Measurements from ENCODE around the gene NKAIN2. TPM values are rescaled to one million over a fixed set of nuclear protein-coding genes. Genes with fewer than 3 reads are reported as not detected.

NKAIN2 gene
- total and polyA plus RNA-seq, 8 donors, result 0.02 to 0.09 TPM; not detected in 6

- no peak for TF ChIP-seq CTCF (IDR thresholded peaks at IDR 0.05)
- Histone ChIP-seq H3K36me3 (no peaks in the 10 kb centered on the region), H3K9me3 (no peaks in the 10 kb centered on the region), H3K4me1 (no peaks in the 10 kb centered on the region), H3K27ac (no peak overlapping the region), H3K27me3 (no peaks in the 10 kb centered on the region), H3K4me3 (no peak overlapping the region)
- FAIRE-seq, result no peak
- no peak for ATAC-seq
- no peak for DNase-seq
- intact Hi-C loops (cut with DNase I), result no loop called here
- 43 to 55% methylated on average over 2 of the region's 2 CpGs for WGBS, 2 donors
These were observed 253.8 kb downstream of the NKAIN2 start for GRCh38 chr6:124057461-124057860.

GRCh38 chr6:124064317-124065113 lies 260.9 kb downstream of the NKAIN2 start:
- DNase-seq (no peak), FAIRE-seq (no peak), ATAC-seq (no peak)
- H3K4me1 ChIP-seq, result no peaks in the 10 kb centered on the region
- H3K27me3 ChIP-seq, result no peaks in the 10 kb centered on the region
- no peaks in the 10 kb centered on the region for H3K9me3 ChIP-seq
- WGBS, 2 donors, result 43 to 48% methylated on average over 3 of the region's 3 CpGs
- intact Hi-C loops (cut with DNase I), result no loop called here
- no peak overlapping the region for H3K4me3 ChIP-seq
- TF ChIP-seq CTCF (IDR thresholded peaks at IDR 0.05), result no peak
- H3K36me3 ChIP-seq, result no peaks in the 10 kb centered on the region
- H3K27ac ChIP-seq, result no peak overlapping the region

- ATAC-seq (no peak), DNase-seq (no peak), FAIRE-seq (no peak)
- Histone ChIP-seq H3K27ac (no peak overlapping the region), H3K4me1 (no peaks in the 10 kb centered on the region), H3K27me3 (no peaks in the 10 kb centered on the region), H3K9me3 (no peaks in the 10 kb centered on the region), H3K4me3 (no peak overlapping the region), H3K36me3 (no peaks in the 10 kb centered on the region)
- no peak for TF ChIP-seq CTCF (IDR thresholded peaks at IDR 0.05)
- intact Hi-C loops (cut with DNase I), result no loop called here
These were observed 262.6 kb downstream of the NKAIN2 start for GRCh38 chr6:124066269-124066668.

GRCh38 chr6:124066946-124067552 lies 263.4 kb downstream of the NKAIN2 start:
- Histone ChIP-seq H3K27ac (no peak overlapping the region), H3K4me3 (no peak overlapping the region), H3K9me3 (no peaks in the 10 kb centered on the region), H3K36me3 (no peaks in the 10 kb centered on the region), H3K4me1 (no peaks in the 10 kb centered on the region), H3K27me3 (no peaks in the 10 kb centered on the region)
- ATAC-seq (no peak), FAIRE-seq (no peak), DNase-seq (no peak)
- no peak for TF ChIP-seq CTCF (IDR thresholded peaks at IDR 0.05)
- 51 to 54% methylated on average over 6 of the region's 6 CpGs for WGBS, 2 donors
- intact Hi-C loops (cut with DNase I), result no loop called here
